Measurements from ENCODE around the gene ARHGEF39. TPM values are rescaled to one million over a fixed set of nuclear protein-coding genes. Genes with fewer than 3 reads are reported as not detected.

The ARHGEF39 gene
- total and polyA plus RNA-seq, 10 of the 15 experiments (the other 5 are each of a cell fraction or from before 2014, with no cell fraction given) = 2.0 to 28.9 (median 13.2) TPM

- no peak for FAIRE-seq
- CTCF ChIA-PET = interaction anchor here (0.8 to 13.5 kb wide), 12 partner anchors 9 to 580 kb away, joined by 3 to 227 read pairs (median 5); partner anchors contain the start of genes CREB3, GBA2, RGP1 and SIT1
- BruUV-seq (replicated peaks) = no TSS peak
Observed at GRCh38 chr9:35665471-35665818, 450 bp upstream of the ARHGEF39 start.

More at GRCh38 chr9:35665471-35665818, 450 bp upstream of the ARHGEF39 start:
- H2AFZ ChIP-seq (ENCODE audit: control insufficient read depth, low read depth, low read length) = peak overlapping the region; percentile 75
- peak overlapping the region; percentile 81 for H3K9ac ChIP-seq (ENCODE audit: control insufficient read depth, insufficient read depth, low read length)
- H3K27ac ChIP-seq (ENCODE audit: control insufficient read depth, insufficient read depth) = peak overlapping the region; percentile 85
- no peaks in the 10 kb centered on the region for H4K20me1 ChIP-seq (ENCODE audit: control insufficient read depth, insufficient read depth)
- H3K4me3 ChIP-seq = peak overlapping the region; percentile 79
- intact Hi-C loops (cut with micrococcal nuclease; ENCODE audit: unreplicated experiment) = no loop called here
- peaks cover 6 to 7% of the 10 kb centered on the region in 2 experiments; a peak in 2 of 4 replicates for H3K36me3 ChIP-seq (ENCODE audit: control insufficient read depth in 2 of 2, insufficient read depth in 2 of 2, low read length in 1 of 2)
- TF ChIP-seq ATF2 (IDR thresholded peaks at IDR 0.05; ENCODE audit: low read length) (no peak), PBX3 (IDR thresholded peaks at IDR 0.05; ENCODE audit: insufficient replicate concordance, low read depth, low read length) (no peak), MLLT1 (IDR thresholded peaks at IDR 0.05) (peak; percentile 91), YY1 (IDR thresholded peaks at IDR 0.05; ENCODE audit: low read depth, low read length) (no peak), ZBTB40 (IDR thresholded peaks at IDR 0.05; ENCODE audit: borderline replicate concordance) (no peak)
- peak overlapping the region; percentile 82 for H3K4me2 ChIP-seq (ENCODE audit: control insufficient read depth, insufficient read depth)
- no peak for DNase-seq (ENCODE audit: low read depth, low spot score)
- ChIA-PET POLR2A (interaction anchor here (0.6 to 10.9 kb wide), 12 partner anchors 10 to 593 kb away, joined by 3 to 163 read pairs (median 7); partner anchors contain the start of genes CREB3, GBA2, HINT2 and RGP1), RAD21 (ENCODE audit: unreplicated experiment) (interaction anchor here (0.5 to 9.7 kb wide), 10 partner anchors 8 to 91 kb away, joined by 3 to 95 read pairs (median 6); partner anchors contain the start of genes CCDC107, CREB3, RMRP and SIT1), SMC1A (ENCODE audit: uncharacterized antibody, unreplicated experiment) (interaction anchor here (0.7 to 12.5 kb wide), 9 partner anchors 10 to 149 kb away, joined by 3 to 145 read pairs (median 3); partner anchors contain the start of genes CREB3, HINT2 and TLN1)
- peaks cover 30% of the 10 kb centered on the region for H3K4me1 ChIP-seq (ENCODE audit: control insufficient read depth, insufficient read depth, low read length)
- ATAC-seq = no peak
- no peaks in the 10 kb centered on the region for H3K9me3 ChIP-seq (replicated peaks; ENCODE audit: control insufficient read depth, insufficient read depth, low read length)
- WGBS (ENCODE audit: insufficient coverage, insufficient replicate concordance, low lambda C conversion rate, missing lambda C conversion rate) = 2% methylated on average over 5 of the region's 5 CpGs
- H3K27me3 ChIP-seq (replicated peaks in 1 of 2; ENCODE audit: control insufficient read depth in 2 of 2, insufficient read depth in 2 of 2, low read length in 1 of 2) = no peaks in the 10 kb centered on the region
- H3K79me2 ChIP-seq (ENCODE audit: control insufficient read depth, insufficient read depth, low read length) = peaks cover 26% of the 10 kb centered on the region
- in situ Hi-C loops (cut with MboI) = loop anchor here (5.0 kb wide), 1 partner anchor 57 kb away; no protein-coding TSS in a partner anchor
